ENCODE measurements around the gene C6orf132. TPM values are rescaled to one million over a fixed set of nuclear protein-coding genes. Genes with fewer than 3 reads are reported as not detected.
A peak's percentile ranks its signal among the peaks of the same experiment; 100 is the strongest.

The C6orf132 gene
- total RNA-seq, 1 donor from 2014 or later: 11.3 TPM

DNA sequence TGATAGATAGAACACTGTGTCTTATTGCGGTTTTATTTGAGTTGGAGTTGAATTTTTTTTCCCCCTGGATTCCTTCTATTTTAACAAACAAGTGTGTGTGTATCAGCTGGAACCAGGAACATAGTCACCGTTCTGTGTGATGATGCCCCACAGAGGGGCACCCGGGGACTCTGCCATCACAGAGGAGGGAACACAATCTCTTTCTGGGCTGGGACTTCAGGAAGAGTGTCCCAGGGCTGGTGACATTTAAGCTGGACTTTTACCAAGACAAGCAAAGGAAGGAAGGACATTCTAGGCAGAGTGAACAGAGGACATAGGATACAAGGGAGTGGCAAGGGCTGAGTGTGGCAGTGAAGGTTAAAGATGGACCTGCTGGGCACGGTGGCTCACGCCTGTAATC is 58.9 kb downstream of the C6orf132 start:
- no peak for DNase-seq (ENCODE audit: low read depth)
- TF ChIP-seq, protein P1, sequence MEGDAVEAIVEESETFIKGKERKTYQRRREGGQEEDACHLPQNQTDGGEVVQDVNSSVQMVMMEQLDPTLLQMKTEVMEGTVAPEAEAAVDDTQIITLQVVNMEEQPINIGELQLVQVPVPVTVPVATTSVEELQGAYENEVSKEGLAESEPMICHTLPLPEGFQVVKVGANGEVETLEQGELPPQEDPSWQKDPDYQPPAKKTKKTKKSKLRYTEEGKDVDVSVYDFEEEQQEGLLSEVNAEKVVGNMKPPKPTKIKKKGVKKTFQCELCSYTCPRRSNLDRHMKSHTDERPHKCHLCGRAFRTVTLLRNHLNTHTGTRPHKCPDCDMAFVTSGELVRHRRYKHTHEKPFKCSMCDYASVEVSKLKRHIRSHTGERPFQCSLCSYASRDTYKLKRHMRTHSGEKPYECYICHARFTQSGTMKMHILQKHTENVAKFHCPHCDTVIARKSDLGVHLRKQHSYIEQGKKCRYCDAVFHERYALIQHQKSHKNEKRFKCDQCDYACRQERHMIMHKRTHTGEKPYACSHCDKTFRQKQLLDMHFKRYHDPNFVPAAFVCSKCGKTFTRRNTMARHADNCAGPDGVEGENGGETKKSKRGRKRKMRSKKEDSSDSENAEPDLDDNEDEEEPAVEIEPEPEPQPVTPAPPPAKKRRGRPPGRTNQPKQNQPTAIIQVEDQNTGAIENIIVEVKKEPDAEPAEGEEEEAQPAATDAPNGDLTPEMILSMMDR (IDR thresholded peaks at IDR 0.05; ENCODE audit: insufficient read depth, low read length, severe bottlenecking): no peak
- Histone ChIP-seq H3K27me3 (ENCODE audit: control insufficient read depth, insufficient read depth, low read length) (no peaks in the 10 kb centered on the region), H3K36me3 (ENCODE audit: control insufficient read depth, insufficient read depth, low read length) (peaks cover 1% of the 10 kb centered on the region), H3K4me3 (ENCODE audit: low read depth, low read length) (no peak overlapping the region)
- no peak for FAIRE-seq

DNA sequence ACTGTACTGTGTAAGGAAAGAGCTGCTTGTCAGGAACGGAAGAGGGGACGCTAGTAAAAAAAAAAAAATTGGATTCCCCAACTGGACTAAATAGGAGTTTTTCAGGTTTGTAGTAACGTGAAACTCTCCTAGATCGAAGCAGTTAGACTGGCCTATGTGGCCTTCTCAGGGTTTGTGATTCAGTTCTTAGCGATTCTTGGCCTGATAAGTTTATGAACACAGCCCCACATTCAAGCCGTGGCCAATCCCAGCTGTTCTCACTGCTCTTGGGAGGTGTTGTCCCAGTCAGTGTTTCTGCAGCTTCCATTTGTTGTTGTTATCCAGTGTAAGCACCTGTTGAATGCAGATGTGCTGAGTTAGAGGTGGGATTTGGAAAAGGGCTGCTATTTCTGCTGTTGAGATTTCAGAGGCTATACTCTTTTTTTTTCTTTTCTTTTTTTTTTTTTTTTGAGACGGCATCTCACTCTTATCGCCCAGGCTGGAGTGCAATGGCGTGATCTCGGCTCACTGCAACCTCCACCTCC is 62.4 kb downstream of the C6orf132 start:
- Histone ChIP-seq H3K27me3 (ENCODE audit: control insufficient read depth, insufficient read depth, low read length) (no peaks in the 10 kb centered on the region), H3K36me3 (ENCODE audit: control insufficient read depth, insufficient read depth, low read length) (peaks cover 10% of the 10 kb centered on the region), H3K4me3 (ENCODE audit: low read depth, low read length) (no peak overlapping the region)
- TF ChIP-seq, protein P1 (IDR thresholded peaks at IDR 0.05; ENCODE audit: insufficient read depth, low read length, severe bottlenecking): no peak
- DNase-seq (ENCODE audit: low read depth) (no peak), FAIRE-seq (no peak)

DNA sequence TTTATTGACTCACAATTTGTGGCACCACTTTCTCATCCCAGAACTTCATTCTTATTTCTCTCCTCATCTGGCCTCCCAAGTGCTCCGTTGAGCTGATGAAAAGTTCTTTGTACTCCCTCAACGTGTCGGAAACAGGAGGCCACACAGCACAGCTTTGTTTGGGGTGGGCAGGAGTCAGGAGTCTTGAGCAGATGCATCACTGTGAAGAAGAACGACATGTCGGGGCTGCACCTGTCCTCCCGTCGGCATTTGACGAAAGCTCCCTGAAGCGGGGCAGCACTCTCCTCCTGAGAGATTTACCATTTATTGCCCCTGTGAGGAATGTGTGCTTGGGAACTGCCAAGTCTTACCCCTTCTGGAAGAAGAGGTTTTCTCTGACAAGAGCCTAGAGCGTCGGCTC is 64.0 kb downstream of the C6orf132 start:
- FAIRE-seq: no peak
- Histone ChIP-seq H3K27me3 (ENCODE audit: control insufficient read depth, insufficient read depth, low read length) (no peaks in the 10 kb centered on the region), H3K36me3 (ENCODE audit: control insufficient read depth, insufficient read depth, low read length) (peaks cover 10% of the 10 kb centered on the region), H3K4me3 (ENCODE audit: low read depth, low read length) (no peak overlapping the region)
- no peak for DNase-seq (ENCODE audit: low read depth)
- TF ChIP-seq, protein P1 (IDR thresholded peaks at IDR 0.05; ENCODE audit: insufficient read depth, low read length, severe bottlenecking): no peak

DNA sequence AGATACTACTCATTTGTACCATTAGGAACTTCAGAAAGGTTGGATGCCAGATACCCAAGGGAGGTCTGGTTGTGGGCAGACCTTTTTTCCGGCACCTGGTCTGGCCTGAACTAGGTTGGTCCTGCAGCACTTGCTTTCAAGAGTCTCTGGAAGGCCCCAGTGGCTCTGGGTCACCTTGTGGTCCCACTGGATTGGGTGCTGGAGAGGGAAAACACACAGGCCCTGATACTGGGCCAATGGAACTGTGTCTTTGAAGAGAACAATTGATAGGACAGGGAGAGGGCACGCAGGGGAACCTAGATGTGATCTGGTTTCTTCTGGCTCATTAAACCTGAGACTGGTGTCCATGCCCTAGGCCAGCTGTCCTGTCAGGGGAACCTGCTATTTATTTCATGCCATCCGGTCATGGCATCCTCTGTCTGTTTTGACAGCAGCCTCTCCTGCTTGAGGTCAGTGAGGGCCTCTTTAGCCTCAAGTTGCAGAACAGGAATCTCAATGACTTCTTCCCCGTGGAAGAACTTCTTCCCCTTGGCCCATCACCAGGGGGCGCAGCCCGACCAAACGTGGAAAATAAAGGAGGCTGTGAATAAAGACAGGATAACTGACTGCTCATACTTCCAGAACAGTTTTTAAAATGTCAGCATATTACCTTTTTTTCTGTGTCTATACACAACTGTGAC is 67.1 kb downstream of the C6orf132 start:
- peaks cover 14% of the 10 kb centered on the region for H3K36me3 ChIP-seq (ENCODE audit: control insufficient read depth, insufficient read depth, low read length)
- no peak overlapping the region for H3K4me3 ChIP-seq (ENCODE audit: low read depth, low read length)
- FAIRE-seq (no peak), DNase-seq (ENCODE audit: low read depth) (peak; percentile 60)
- TF ChIP-seq, protein P1 (IDR thresholded peaks at IDR 0.05; ENCODE audit: insufficient read depth, low read length, severe bottlenecking): peak; percentile 76
- H3K27me3 ChIP-seq (ENCODE audit: control insufficient read depth, insufficient read depth, low read length): no peaks in the 10 kb centered on the region

DNA sequence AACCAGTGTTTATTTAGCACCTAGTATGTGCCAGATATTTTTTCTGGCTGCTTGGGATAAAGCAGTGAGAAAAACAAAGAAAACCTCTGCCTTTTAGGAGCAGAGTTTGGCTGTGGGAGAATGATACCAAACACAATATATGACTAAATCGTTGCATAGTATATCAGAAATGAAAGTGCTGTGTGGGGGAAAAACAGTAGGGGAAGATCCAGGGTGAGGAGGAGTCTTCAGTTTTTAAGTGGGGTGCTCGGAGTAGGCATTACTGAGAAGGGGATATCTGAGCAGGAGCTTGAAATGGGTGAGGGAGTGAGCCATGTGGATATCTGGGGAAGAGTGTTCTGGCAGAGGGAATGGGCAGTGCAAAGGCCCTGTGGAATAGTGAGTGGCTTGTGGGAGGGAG is 69.1 kb downstream of the C6orf132 start:
- TF ChIP-seq, protein P1 (IDR thresholded peaks at IDR 0.05; ENCODE audit: insufficient read depth, low read length, severe bottlenecking): no peak
- DNase-seq (ENCODE audit: low read depth): no peak
- FAIRE-seq: no peak
- Histone ChIP-seq H3K27me3 (ENCODE audit: control insufficient read depth, insufficient read depth, low read length) (no peaks in the 10 kb centered on the region), H3K36me3 (ENCODE audit: control insufficient read depth, insufficient read depth, low read length) (peaks cover 20% of the 10 kb centered on the region), H3K4me3 (ENCODE audit: low read depth, low read length) (no peak overlapping the region)
